GM19035 (cell line): ENCODE data around the gene TSPAN32.
"Not testable (repeated sequence)": the region's sequence is repeated elsewhere in the genome, so short reads cannot be mapped to it uniquely, and the experiment has no call there.

Experiments used
- ATAC-seq: cut with Tn5 transposase; IDR thresholded peaks from one replicate; pipeline ENCODE4 v1.9.1; 2021; ENCODE audit not compliant: unreplicated experiment

The TSPAN32 gene

DNA sequence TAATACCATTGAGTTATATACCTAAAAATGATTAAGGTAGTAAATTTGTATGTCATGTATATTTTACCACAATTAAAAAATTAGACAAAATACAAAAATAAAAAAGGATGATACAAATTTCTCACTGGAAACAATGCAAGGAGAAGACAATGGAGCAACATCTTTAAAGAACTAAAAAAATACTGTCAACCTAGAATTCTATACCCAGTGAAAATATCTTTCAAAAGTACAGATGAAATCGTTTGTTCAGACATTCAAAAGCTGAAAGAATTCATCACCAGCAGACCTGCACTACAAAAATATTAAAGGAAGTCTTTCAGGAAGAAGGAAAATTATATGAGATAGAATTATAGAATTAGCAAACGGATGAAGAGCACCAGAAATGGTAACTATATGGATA, 21.6 kb upstream of the TSPAN32 start:
- no peak for ATAC-seq

DNA sequence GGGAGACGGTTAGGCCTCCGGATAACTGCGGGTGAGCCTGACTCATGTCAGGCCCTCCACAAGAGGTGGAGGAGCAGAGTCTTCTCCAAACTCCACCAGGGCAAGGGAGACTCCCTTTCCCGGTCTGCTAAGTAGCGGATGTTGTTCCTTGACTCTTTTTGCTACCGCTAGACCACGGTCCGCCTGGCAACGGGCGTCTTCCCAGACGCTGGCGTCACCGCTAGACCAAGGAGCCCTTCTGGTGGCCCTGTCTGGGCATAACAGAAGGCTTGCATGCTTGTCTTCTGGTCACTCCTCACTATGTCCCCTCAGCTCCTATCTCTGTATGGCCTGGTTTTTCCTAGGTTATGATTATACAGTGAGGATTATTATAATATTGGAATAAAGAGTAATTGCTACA, 15.5 kb upstream of the TSPAN32 start:
- not testable (repeated sequence) for ATAC-seq

DNA sequence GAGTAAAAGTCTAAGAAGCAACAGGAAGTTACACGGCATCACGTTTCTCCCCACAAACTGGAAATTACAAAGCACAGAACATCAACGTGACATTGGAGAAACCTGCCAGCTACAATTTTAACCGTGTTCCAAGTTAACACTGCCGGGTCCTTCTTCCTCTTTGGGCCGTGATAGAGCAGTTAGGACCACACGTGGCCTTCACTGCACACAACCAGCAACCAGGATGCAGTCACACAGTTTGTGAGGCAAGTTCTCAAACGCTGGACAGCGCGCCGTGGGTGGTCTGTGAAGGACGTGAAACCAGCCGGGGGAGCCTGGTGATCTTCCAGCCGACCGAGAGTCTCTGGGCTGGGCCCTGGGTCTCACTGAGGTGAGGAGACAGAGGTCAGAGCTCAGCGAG, 14.7 kb upstream of the TSPAN32 start:
- ATAC-seq = no peak

GRCh38 chr11:2289350-2289749, 12.5 kb upstream of the TSPAN32 start:
- ATAC-seq = no peak

DNA sequence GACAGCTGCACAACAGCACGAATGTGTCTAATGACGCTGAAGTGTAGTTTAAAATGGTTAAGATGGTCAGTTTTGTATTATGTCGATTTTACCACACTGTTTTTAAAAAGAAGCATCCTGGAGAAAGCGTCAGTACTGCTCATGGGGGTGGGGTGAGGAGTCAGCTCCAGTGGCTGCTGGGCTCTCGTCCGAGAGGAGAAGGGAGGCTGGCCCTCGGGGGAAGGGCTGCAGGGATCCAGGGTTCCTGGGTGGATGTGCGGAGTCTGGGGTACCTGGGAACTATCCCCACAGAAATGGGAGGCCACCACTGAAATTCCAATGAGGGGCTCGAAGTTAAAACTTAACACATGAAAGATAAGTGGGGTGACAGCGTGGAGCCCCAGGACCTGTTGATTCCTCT, 12.0 kb upstream of the TSPAN32 start:
- ATAC-seq = no peak

GRCh38 chr11:2290351-2290841, 11.4 kb upstream of the TSPAN32 start:
- ATAC-seq = no peak

GRCh38 chr11:2293531-2293971, 8.3 kb upstream of the TSPAN32 start:
- ATAC-seq = no peak

DNA sequence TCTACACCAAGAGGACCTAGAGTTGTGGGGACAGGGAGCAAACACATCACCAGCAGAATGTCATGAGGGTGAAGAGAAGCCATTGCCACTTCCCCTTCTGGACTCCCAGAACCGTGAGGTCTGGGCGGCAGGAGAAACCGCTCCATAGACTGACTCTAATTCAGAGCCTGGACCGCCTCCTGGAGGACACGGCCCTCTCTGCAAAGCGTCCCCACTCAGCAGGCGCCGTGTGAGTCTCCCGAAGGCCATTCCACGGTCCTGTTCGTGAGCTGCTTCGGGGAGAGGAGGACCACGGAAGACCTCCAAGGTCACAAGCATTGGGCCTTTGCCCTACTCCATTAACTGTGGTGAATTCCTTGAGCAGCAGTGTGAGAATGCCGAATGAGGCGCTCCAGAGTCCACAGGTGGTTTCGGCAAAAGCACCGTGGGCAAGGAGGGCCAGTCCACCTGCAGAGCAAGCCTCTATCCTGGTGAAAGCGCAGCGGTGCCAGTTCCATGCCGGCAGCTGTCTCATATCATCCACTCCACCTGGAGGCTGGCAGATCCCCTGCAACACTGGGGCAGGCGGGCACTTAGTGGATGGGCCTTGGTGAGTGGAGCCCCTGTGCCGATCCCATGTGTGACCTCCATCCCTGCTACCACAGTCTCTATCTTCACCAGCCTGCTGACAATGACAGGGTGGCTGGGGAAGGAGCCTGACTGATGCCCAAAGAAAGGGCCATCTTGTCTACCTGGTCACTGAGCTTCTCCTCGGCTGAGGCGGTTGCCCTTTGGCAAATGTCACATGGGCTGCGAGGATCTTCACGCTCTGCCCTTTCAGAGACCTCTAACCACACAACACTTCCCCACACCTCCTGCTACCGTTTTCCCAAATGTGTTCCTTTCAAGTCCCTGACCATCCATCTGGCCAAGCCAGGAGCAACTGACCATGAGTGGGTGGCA, 7.6 kb upstream of the TSPAN32 start:
- no peak for ATAC-seq

GRCh38 chr11:2294926-2295290, 6.9 kb upstream of the TSPAN32 start:
- no peak for ATAC-seq

GRCh38 chr11:2295971-2296912, 5.6 kb upstream of the TSPAN32 start:
- no peak for ATAC-seq

GRCh38 chr11:2296913-2297622, 4.7 kb upstream of the TSPAN32 start:
- ATAC-seq = no peak

GRCh38 chr11:2297623-2298030, 4.2 kb upstream of the TSPAN32 start:
- ATAC-seq = no peak

DNA sequence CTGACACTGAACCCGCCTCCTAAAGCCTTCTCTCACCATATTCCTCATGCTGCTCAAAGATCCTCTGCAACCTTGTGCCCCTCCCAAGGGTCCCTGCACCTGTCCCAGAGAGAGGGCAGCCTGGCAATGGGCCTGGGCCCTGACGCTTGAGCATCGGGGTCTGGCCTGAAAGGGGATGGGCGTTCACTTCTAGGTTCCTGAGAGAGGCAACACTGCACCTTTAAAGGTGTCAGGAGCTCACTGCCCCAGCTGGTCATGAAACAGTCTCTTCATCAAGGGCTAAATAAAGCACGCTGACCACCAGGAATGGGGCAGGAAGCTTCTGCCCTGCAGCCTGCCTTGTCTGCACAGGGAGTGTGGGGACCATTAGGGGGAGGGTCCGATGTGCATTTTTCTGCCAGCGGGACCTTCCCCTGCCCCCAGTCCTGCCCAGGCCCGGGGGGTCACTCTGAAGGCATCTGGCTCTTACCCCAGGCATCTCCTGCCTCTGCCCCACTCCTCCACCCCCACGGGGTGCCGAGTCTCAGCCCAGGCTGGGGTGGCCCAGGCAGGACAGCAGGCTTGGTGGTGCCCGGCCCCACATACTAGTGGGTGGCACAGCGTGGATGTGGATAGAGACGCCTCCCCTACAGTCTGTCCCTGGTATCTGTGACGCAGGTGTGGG, 3.5 kb upstream of the TSPAN32 start:
- ATAC-seq = no peak

DNA sequence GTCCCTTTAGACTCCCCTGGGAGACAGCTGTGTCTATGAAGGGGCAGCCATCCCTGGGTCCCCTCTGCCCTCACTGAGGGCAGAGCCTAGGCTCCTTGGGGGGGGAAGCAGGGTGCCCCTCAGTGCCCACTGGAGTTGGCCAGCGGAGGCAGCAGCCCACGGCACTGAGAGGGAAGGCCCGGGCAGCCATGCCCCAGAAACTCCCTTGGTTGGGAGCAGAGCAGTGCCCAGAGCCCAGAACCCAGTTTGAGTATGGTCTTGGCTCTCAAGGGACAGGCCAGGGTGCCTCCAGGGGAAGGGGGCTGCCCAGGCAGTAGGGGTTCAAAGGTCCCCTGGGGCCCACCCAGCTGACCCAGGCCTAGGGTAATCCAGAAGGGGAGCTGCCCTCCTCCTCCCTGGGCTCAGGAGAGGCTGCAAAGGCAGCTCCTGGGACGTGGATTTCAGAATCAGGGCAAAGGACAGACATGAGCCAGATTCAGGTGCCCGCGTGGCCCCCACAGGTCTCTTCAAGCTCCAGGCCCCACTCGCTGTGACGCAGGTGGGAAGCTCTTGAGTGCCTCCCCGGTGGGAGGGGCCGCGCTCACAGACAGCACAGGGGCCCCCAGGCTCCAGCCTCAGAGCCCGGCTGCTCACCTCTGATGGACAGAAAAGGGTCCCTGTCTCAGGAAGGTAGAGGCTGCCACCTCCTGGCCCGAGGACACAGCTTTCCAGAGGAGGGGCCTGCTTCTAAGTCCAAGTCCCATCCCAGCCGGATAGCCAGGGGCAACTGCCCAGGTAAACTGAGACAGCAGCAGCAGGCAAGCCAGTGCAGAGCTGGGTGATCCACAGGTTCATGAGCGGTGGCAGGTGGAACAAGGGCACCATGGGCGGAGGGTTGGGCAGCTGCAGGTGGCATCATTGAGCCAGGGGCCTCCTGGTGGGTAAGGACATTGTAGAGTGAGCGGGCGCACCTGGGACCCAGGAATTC, 2.7 kb upstream of the TSPAN32 start:
- no peak for ATAC-seq

- ATAC-seq = no peak
Measured at GRCh38 chr11:2299773-2300172, 2.0 kb upstream of the TSPAN32 start.

- no peak for ATAC-seq
Measured at GRCh38 chr11:2300290-2300935, 1.4 kb upstream of the TSPAN32 start.

- ATAC-seq = no peak
Measured at GRCh38 chr11:2300936-2301630, 730 bp upstream of the TSPAN32 start.

- no peak for ATAC-seq
Measured at GRCh38 chr11:2302306-2302895, 588 bp downstream of the TSPAN32 start.
